HG03520 (cell line): ENCODE data around the gene TMEM18.

Source experiments
- ATAC-seq: cut with Tn5 transposase; IDR thresholded peaks from one replicate; pipeline ENCODE4 v1.9.1; 2021; ENCODE audit warnings: mild to moderate bottlenecking, moderate library complexity; ENCODE audit not compliant: unreplicated experiment

The TMEM18 gene

GRCh38 chr2:636641-637405 is 40.4 kb downstream of the TMEM18 start:
- no peak for ATAC-seq

DNA sequence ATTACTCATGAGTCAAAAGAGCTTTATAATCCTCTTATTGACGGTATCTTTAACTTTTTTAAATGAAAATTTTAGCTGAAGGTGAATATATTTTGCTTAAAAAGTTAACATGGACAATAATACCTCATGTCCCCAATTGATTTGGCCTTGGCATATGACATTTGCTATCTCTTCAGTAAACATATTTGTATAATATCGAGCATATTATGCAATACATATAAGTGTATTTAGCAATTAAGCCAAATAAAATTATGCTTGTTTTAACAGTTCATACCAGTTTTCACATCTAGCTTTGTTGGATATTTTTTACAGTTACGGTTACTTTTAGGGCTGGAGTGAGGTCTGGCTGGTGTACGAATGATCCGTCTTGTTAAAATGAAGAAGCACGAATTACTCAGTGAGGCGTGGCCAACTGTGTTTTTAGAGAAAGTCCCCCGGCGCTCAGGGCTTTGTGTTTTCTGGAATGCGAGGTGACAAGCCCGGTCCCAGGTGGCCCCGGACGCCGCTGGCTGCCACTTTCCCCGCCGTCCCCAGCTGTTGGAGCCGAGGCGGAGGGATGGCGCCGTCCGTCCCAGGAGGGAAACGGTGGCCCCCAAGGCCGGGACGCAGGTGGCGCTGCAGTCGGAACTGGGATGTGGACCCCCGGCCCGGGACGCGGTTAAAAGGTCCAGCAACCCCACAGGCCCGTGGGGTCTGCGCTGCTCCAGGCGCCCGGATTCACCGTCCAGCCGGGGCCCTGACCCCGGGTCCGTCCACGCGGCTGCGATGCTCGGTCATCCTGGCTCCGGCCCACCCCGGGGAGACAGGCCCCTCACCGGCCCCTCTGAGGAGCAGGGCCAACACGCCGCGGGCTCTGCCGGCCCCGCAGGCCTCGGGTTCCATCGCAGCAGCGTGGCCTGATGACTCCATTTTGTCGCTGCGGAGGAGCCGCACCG is 41.3 kb downstream of the TMEM18 start:
- no peak for ATAC-seq

DNA sequence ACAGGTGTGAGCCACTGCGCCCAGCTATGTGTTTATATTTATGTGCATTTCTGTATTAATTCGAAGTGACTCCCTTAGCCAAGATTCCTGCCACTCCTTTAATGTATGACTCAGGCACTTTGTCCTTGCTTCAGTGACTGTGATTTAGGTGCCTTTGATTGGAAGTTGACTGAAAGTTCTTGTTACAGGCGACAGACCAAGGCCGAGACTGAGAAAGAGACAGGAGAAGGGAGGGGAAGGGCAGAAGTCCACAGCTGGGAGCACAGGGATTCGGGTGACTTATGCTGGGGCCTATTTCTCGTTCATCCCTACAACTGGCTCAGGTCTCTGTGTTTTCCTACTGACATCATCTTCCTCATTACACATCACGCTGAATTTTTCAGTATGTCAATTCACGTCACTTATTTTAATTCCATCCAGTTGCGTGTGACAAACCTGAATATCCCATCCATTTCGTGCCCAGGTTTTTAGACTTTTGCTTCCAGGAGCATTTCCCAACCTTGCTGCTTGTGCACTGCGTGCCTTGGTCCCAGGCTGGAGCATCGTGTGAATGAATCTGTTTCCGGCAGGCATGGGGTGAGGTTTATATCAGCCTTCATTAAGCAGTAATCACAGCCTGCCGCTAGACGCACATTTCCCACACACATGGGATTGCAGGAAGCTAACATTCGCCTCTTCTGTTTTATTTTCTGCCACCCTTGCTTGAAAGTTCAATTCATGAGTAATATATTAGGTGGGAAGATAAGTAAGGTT is 42.4 kb downstream of the TMEM18 start:
- no peak for ATAC-seq

DNA sequence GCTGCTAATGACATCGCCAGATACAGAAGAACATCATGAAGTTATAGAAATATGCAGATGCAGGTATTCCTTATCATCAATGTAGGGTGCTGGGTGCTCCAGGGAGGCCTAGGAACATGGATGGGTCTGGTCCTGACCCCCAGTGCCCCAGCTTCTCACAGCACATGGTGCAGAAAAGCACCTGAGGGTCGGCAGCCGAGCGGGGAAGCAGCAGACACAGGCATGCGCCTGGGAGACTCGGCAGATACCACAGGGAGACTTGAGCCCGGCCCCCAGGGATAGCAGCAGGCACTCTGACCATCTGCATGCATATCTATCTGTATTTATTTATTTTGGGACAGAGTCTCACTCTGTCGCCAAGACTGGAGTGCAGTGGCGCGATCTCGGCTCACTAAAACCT is 43.2 kb downstream of the TMEM18 start:
- no peak for ATAC-seq

DNA sequence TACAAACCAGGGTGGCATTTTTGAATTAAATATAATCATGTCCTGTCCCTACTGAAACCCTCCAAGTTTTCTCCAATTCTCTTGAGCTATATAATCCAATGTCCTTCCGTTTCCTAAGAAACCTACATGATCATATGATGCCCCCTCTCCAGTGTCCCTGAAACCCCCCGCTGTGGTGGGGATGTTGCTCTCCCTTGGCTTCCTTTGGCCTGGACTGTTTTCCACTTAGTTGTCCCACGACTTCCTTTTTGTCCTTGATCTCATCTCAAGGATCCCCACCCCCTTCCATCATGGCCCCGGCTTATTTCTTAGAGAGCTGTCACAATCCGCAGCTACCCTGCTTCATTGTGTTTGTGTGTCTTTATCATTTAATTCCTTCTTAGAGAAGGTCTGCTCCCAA is 43.8 kb downstream of the TMEM18 start:
- ATAC-seq = no peak

GRCh38 chr2:632471-632870 is 44.7 kb downstream of the TMEM18 start:
- ATAC-seq = no peak

- no peak for ATAC-seq
These were observed 45.5 kb downstream of the TMEM18 start for GRCh38 chr2:631741-632140.

- no peak for ATAC-seq
These were observed 46.5 kb downstream of the TMEM18 start for GRCh38 chr2:630451-631320.

GRCh38 chr2:629961-630360 is 47.2 kb downstream of the TMEM18 start:
- ATAC-seq = no peak

DNA sequence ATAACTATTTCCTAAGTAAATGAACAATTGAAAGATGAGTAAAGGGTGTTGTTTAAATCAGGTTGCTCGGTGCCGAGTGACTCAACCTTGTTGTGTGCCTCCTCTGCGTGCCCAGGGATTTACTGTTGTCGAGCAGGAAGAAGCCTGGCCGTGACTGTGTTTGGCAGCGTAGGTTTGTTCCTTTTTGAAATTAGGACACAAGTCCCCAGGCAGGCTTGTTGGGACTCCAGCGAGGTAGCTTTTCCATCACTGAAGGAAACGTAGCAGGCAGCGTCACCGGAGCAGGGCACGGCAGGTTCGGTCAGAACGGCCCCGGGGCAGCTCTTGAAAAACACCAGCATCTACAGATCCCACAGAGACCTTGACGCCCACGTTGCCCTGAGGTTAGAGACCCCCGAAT is 48.6 kb downstream of the TMEM18 start:
- ATAC-seq = no peak

DNA sequence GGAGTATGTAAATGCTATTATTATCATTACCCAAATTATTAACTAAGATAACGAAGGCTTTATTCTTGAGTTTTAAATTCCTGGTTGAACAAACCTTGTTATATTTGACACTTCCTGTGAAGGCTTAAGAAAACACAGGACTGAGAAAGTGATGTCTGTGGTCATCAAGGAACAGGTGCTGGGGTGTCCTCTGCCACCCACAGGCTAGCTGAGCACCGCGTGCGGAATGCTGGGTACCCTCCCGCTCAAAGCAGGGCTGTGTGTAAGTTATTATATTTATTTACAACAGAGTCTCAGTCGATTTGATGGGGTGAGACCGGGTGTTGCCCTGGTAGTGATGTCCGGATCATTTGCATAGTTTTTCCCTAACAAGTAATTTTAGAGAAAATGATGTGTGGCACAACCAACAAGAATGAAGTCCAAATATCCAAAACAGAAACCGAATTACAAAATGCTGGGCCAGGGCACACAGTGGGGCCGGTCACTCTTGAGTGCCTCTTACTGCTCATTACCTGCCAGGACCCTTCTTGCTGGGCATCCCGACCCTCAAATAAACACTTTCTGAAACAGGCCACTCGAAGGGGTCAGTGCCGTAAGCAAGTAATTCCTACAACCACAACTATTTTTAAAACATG is 49.2 kb downstream of the TMEM18 start:
- no peak for ATAC-seq

DNA sequence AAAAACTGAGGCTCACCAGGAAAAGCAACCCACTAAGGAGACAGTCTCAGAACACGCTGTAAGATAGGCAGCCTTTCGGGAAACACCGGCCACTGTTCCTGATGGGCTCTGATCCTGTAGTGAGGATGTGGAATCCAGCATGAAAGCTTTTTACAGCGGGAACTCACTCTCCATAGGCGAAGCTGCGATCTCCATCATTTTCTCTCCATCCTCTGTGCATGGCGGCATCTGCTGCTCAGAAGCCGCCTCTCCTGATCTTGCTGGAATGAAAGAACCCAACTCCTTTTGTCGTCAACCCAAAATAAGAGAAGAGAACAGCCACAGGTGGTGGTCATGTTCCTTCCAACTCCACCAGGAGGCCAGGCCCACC is 49.9 kb downstream of the TMEM18 start:
- ATAC-seq = no peak

GRCh38 chr2:626491-627339 is 50.5 kb downstream of the TMEM18 start:
- ATAC-seq = no peak

GRCh38 chr2:625415-626333 is 51.5 kb downstream of the TMEM18 start:
- ATAC-seq = no peak

DNA sequence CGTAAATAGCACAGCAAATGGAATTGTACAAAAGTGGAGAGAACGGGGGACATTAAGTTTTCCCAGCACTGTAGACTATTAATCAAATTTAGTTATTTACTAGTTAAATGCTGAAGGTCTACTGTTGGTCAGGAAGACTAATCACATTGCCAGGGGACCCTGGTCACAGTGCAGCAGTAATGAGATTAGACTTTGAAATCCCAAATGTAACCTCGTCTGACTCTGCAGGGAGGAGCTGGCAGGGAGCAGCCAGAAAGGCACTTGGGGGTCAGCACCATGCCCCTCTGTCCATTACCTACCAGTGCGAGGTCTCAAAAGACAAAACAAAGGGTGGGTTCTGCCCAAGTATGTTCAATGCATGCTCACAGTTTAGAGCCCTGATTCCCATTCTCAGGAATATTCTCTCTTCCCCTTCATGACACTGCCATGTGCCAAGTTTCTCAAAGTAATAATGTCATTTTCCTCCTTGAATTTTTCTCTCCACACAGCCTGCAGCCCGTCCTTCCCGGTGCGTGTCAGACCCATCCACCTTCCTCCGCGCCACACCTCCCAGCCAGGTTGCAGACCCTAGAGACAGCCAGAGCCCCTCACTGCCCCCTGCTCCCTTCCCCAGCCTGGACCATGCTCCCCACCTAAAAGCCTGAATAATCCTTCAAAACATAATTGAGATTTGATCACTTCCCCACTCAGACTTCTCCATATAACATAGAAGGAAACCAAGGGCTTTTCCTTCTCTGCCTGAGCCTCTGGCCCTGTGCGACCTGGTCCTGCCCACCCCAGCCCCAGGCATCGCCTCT is 52.5 kb downstream of the TMEM18 start:
- no peak for ATAC-seq

DNA sequence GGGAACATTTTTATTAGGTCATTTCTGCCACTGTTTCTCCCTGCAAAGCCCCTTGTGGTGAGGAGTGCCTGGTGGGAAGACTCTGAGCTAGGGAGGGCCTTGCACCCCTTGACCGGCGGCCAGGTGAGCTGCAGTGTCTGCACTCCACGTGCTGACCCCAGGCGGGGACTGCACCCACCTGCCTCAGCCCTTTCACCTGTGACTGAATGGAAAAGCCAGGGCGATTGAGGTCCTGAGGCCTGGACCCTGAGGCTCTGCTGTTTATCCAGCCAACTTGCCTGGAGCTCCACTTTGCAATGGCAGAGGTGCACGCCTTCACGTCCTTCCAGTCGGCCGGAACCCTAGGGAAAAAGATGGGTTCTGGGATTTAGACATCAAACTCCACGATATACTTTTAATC is 53.1 kb downstream of the TMEM18 start:
- ATAC-seq = no peak
